GM19099 (cell line): ENCODE data around the gene AOC1.

Source experiments
- POLR2A ChIP-seq: IDR thresholded peaks from 3 replicates; pipeline ENCODE4 v1.6.1; 2011; ENCODE audit warnings: low read depth; ENCODE audit not compliant: insufficient read length; ENCODE audit errors: extremely low read depth

Gene AOC1

DNA sequence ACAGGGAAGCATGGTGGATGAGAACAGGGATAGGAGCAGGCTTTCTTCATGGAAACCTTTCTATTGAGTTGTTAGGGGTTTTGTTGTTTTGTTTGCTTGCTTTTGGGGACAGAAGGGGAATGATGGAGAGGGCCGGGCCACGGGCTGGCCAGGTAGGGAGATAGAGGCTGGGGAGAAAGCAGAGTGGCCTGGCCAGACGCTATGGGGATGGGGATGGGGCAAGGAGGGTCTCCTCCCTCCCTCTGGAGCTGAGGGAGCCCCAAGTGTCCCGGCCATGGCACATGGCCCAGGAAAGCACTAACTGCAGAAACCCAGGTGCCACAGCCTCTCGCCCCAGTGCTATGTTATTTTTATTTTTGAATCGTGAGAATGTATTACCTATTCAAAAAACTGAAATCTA is 10.0 kb downstream of the AOC1 start:
- no peak for TF ChIP-seq POLR2A

GRCh38 chr7:150863946-150864345 is 11.6 kb downstream of the AOC1 start:
- no peak for TF ChIP-seq POLR2A

DNA sequence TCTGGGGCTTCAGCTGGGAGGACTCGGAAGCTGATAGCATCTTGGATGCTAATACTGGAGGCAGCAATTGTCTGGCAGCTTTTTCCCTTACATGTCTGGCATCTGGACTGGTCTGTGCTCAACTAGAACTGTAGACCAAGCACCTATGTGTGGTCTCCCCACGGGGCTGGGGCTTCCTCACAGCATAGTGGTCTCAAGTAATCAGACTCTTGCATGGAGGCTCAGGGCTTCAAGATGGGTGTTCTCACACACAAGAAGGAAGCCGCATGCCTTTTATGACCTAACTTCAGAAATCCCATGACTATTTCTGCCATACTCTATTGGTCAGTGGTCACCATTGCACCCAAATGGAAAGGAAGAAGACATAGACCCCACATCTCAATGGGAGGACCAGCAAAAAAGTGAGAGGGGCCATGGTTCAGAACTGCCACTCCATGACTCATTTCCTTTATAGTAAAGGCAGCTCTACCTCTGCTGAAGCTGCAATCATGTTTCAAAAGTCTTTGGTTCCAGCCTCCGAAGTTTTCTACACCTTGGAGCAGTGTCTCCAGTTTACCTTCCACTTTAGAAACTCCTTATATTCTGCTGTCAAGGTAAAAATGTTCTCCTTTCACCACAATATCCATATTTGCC is 14.7 kb downstream of the AOC1 start:
- TF ChIP-seq POLR2A: no peak

DNA sequence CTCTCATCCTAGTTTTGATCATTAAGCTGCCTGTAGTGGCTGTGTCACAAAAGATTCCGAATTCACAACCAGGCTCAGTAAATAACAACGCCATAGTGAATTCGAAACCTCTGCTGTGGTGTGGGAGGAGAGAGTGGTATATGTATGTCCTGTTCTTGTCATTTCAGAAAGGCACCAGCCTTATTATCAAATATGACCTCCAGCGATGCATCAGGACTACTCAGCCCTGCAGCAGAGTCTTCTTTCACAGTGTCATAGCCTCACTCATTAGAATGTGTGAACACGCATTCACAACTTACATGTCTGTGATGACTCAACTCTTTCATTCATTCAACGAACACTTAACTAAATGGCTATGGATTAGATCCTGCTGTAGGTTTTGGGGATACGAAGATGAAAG is 15.3 kb downstream of the AOC1 start:
- no peak for TF ChIP-seq POLR2A

DNA sequence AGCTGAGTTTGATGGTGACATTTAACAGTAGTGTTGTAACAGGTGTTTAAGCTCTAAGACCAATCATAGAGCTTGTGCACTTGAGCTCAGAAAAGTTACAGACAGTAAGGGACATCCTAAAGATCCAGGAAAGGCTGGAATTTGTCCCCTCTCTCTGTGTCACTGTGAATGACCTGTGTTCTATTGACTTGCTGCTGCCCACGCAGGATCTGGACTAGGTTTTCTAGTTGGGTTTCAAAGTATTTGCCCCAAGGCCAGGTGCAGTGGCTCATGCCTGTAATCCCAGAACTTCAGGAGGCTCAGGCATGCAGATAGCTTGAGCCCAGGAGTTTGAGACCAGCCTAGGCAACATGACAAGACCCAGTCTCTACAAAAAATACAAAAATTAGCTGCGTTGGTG is 17.1 kb downstream of the AOC1 start:
- TF ChIP-seq POLR2A: no peak

- no peak for TF ChIP-seq POLR2A
These were observed 19.3 kb downstream of the AOC1 start for GRCh38 chr7:150871601-150872000.

GRCh38 chr7:150874401-150875198 is 22.3 kb downstream of the AOC1 start:
- TF ChIP-seq POLR2A: no peak

- TF ChIP-seq POLR2A: no peak
These were observed 23.5 kb downstream of the AOC1 start for GRCh38 chr7:150875791-150876190.

DNA sequence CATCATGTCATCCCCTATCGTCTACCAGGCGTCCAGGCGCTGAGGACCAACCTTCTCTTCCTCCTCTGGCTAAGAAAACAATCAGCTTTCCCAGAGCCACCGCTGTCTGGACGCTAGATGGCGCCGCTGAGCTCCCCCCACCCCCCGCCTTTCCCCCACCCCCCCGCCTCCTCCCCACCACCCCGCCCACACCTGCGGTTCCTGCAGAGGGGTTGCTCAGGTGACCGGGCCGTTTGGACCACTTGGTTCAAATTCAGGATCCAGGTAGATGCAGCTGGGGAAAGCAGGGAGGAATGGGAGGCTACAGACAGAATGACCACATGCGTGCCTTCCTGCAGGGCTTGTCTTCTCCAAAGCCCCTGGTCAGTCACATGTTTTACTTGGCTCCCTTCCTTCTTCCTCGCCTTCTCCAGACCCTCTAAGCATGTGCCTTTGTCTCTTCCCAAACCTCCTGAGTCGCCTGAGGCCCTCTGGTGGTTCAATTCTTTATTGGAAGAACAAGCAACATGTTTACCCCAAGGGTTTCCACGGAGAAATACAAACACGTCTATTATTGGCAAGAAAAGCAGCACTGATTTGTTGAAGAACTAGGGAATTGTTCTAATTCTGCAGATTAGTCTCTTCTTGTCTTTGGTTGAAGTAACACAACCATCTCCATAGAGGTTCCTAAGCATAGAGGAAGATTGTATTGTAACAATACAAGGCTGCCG is 24.7 kb downstream of the AOC1 start:
- no peak for TF ChIP-seq POLR2A

GRCh38 chr7:150877536-150877935 is 25.2 kb downstream of the AOC1 start:
- TF ChIP-seq POLR2A: no peak

DNA sequence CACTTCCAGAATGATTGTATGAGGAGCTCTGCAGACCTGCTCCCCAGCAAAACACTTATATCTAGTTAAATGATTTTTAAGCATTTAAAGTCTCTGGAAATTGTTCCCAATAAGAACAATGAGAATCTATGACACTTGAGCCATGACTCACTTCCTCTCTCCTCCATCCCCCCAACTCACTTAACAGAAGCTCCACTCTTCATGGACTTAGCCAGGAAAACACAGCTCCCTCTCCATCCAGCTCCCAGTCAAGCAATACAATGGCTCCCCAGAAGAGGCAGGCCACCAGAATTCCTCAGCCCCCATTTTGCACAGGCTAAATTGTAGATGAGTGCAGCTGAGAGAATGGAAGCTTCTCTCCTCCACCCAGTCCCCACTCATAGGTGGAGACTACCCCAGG is 27.0 kb downstream of the AOC1 start:
- TF ChIP-seq POLR2A: no peak

DNA sequence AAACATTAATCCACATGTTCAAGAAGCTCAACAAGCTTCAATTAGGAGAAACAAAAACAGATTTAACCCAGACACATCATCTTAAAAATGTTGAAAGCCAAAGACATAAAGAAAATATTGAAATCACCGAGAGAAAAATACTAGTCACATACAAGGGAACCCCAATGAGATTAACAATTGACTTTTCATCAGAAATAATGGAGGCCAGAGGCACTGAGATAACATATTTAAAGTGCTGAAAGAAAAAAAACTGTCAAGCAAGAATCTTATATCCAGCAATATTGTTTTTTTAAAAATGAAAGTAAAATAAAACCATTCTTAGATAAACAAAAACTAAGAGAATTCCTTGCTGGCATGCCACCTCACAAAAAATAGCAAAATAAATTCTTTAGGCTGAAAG is 28.9 kb downstream of the AOC1 start:
- TF ChIP-seq POLR2A: no peak

GRCh38 chr7:150890853-150891584 is 38.7 kb downstream of the AOC1 start:
- TF ChIP-seq POLR2A: no peak

DNA sequence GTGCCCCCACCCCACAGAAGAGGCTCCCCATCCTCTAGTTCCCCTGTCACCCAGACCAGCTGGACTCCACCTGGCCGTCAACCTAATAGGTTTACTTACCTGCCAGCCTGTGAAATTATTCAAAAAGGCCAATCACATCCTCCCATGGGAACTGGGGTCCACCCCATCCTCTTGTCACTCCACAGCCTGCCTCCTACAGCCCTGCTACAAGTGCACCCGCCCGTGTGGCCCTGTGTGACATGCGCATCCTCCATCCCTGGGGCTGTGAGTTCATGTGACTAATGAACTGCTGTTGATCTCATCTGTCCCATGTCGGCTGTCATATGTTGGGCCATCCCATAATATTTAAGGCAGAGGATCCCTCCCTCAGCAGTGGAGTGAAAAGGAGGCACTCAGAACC is 39.4 kb downstream of the AOC1 start:
- no peak for TF ChIP-seq POLR2A

- no peak for TF ChIP-seq POLR2A
These were observed 43.5 kb downstream of the AOC1 start for GRCh38 chr7:150895809-150896208.
